Left cardiac atrium (tissue), 4 donors: ENCODE results near the gene GPR137B. TPM values are rescaled to one million over a fixed set of nuclear protein-coding genes. Genes with fewer than 3 reads are reported as not detected.
"Not testable (repeated sequence)": the region's sequence is repeated elsewhere in the genome, so short reads cannot be mapped to it uniquely, and the experiment has no call there.

Source experiments
- ATAC-seq, 2 donors: fragments of 200-7000 bp; cut with Tn5 transposase; one replicate each; pipeline ENCODE4 v1.9.1; 2020; ENCODE audit warnings: mild to moderate bottlenecking in 2 of 2, moderate library complexity in 2 of 2
- DNase-seq: peaks from one replicate; pipeline ENCODE4 v3.0.0-alpha.2; 2020
- intact Hi-C, 2 donors: fragments of 100-400 bp; cut with DNase I; formaldehyde crosslinking; loops; one replicate each; pipeline versions ENCODE4 v1.14.1 to v1.15.1; 2022 to 2023
- total RNA-seq, 2 donors: library from RNA; stranded (reverse); fragmentation: NEBNext Ultra II Directional; extraction: Animal tissue kit (Norgen Biotek cat#: 25700); gene quantifications; one replicate each; pipeline ENCODE4 v1.2.1, GENCODE V29; 2021
- donor health status: DM: no; HTN: yes; CAD: no.
- donor health status: DM: no; HTN: yes; CAD: no; lungs with severe emphysema.
- donor health status: DM: yes; HTN: yes; CAD: no.
- donor health status: Dilated cardiomyopathy.

GPR137B gene
- total RNA-seq, 2 donors from 2014 or later, result 20.6 to 25.0 TPM

GRCh38 chr1:236154671-236155398 is 12.5 kb downstream of the GPR137B start:
- ATAC-seq, result no peak
- no peak for DNase-seq
- intact Hi-C loops, result no loop called here

GRCh38 chr1:236155399-236155767 is 13.0 kb downstream of the GPR137B start:
- DNase-seq (no peak), ATAC-seq (no peak)
- intact Hi-C loops, result no loop called here

- ATAC-seq, result no peak
- DNase-seq, result no peak
- intact Hi-C loops, result no loop called here
Measured at GRCh38 chr1:236155841-236156503, 13.6 kb downstream of the GPR137B start.

GRCh38 chr1:236156512-236157208 is 14.3 kb downstream of the GPR137B start:
- ATAC-seq (peak in 1 of 2 donors; percentile 52), DNase-seq (peak; percentile 50)
- intact Hi-C loops, result no loop called here

- ATAC-seq, intact Hi-C loops, DNase-seq: not testable (repeated sequence)
Measured at GRCh38 chr1:236158072-236158471, 15.7 kb downstream of the GPR137B start.

- no peak for ATAC-seq
- intact Hi-C loops, result no loop called here
- no peak for DNase-seq
Measured at GRCh38 chr1:236158719-236159118, 16.4 kb downstream of the GPR137B start.

GRCh38 chr1:236159704-236160539 is 17.6 kb downstream of the GPR137B start:
- DNase-seq (no peak), ATAC-seq (no peak)
- intact Hi-C loops, result no loop called here

GRCh38 chr1:236160540-236161127 is 18.3 kb downstream of the GPR137B start:
- ATAC-seq (no peak), DNase-seq (no peak)
- intact Hi-C loops, result no loop called here

- peak; percentile 62 to 81 for ATAC-seq
- intact Hi-C loops, result no loop called here
- DNase-seq, result no peak
Measured at GRCh38 chr1:236161230-236161629, 18.9 kb downstream of the GPR137B start.

GRCh38 chr1:236161755-236162154 is 19.4 kb downstream of the GPR137B start:
- ATAC-seq, intact Hi-C loops, DNase-seq: not testable (repeated sequence)

GRCh38 chr1:236163463-236164153 is 21.3 kb downstream of the GPR137B start:
- DNase-seq, result no peak
- intact Hi-C loops, result no loop called here
- peak in 1 of 2 donors; percentile 42 for ATAC-seq

GRCh38 chr1:236164273-236164672 is 21.9 kb downstream of the GPR137B start:
- DNase-seq (no peak), ATAC-seq (peak; percentile 46 to 74)
- intact Hi-C loops, result no loop called here

- no peak for DNase-seq
- no peak for ATAC-seq
- intact Hi-C loops, result no loop called here
Measured at GRCh38 chr1:236165238-236165981, 23.1 kb downstream of the GPR137B start.

- DNase-seq, result no peak
- intact Hi-C loops, result no loop called here
- ATAC-seq, result no peak
Measured at GRCh38 chr1:236166041-236166440, 23.7 kb downstream of the GPR137B start.

GRCh38 chr1:236167154-236167553 is 24.8 kb downstream of the GPR137B start:
- intact Hi-C loops, result no loop called here

GRCh38 chr1:236167578-236167977 is 25.2 kb downstream of the GPR137B start:
- intact Hi-C loops, result no loop called here
- ATAC-seq (no peak), DNase-seq (no peak)

More at GRCh38 chr1:236167154-236167553, 24.8 kb downstream of the GPR137B start:
- no peak for ATAC-seq
- DNase-seq, result no peak

GRCh38 chr1:236168716-236169429 is 26.5 kb downstream of the GPR137B start:
- peak in 1 of 2 donors; percentile 52 for ATAC-seq
- DNase-seq, result peak; percentile 73
- intact Hi-C loops, result no loop called here
